Aorta (tissue), 5 donors: ENCODE data around the gene GRAMD4. TPM values are rescaled to one million over a fixed set of nuclear protein-coding genes. Genes with fewer than 3 reads are reported as not detected.
A peak's percentile ranks its signal among the peaks of the same experiment; 100 is the strongest.

Experiments
- ATAC-seq: fragments of 200-7000 bp; cut with Tn5 transposase; one replicate; pipeline ENCODE4 v1.9.1; 2022; ENCODE audit warnings: moderate library complexity; ENCODE audit not compliant: low FRiP score
- DNase-seq, 2 donors: peaks; one replicate each; pipeline ENCODE4 v3.0.0-alpha.2; 2020
- H3K27ac ChIP-seq, 2 donors: one replicate each; pipeline ENCODE4 v1.5.1; 2013; ENCODE audit warnings: low read length in 2 of 2, mild to moderate bottlenecking in 2 of 2, moderate library complexity in 2 of 2, control low read depth in 1 of 2, inconsistent platforms in 1 of 2, low read depth in 1 of 2
- H3K27me3 ChIP-seq, 2 donors: one replicate each; pipeline ENCODE4 v1.6.1; 2013; ENCODE audit warnings: control low read depth in 1 of 2, low read length in 1 of 2, mild to moderate bottlenecking in 1 of 2, moderate library complexity in 1 of 2; ENCODE audit not compliant: insufficient read depth in 2 of 2, control insufficient read depth in 1 of 2
- H3K36me3 ChIP-seq, 2 donors: one replicate each; pipeline ENCODE4 v1.6.1; 2013; ENCODE audit warnings: control low read depth in 1 of 2, low read length in 1 of 2, mild to moderate bottlenecking in 1 of 2; ENCODE audit not compliant: insufficient read depth in 2 of 2, control insufficient read depth in 1 of 2
- H3K4me1 ChIP-seq, 2 donors: one replicate each; pipeline ENCODE4 v1.6.1; 2013; ENCODE audit warnings: low read length in 2 of 2, control low read depth in 1 of 2, mild to moderate bottlenecking in 1 of 2, moderate library complexity in 1 of 2; ENCODE audit not compliant: insufficient read depth in 2 of 2, control insufficient read depth in 1 of 2
- H3K4me3 ChIP-seq, 2 donors: one replicate each; pipeline ENCODE4 v1.5.1; 2013; ENCODE audit warnings: low read length in 2 of 2, control low read depth in 1 of 2, mild to moderate bottlenecking in 1 of 2
- H3K9me3 ChIP-seq: one replicate; pipeline ENCODE4 v1.6.1; 2013; ENCODE audit warnings: mild to moderate bottlenecking, low read length; ENCODE audit not compliant: control insufficient read depth
- WGBS, 2 donors: extraction: QIAGEN DNeasy Blood & Tissue Kit; methylation state at CpG; one replicate each; pipeline ENCODE4 v1.1.7; 2013; 5-methylcytosine and 5-hydroxymethylcytosine counted together
- intact Hi-C, 2 donors: fragments of 100-400 bp; cut with DNase I; formaldehyde crosslinking; loops; one replicate each; pipeline versions ENCODE4 v1.14.2 to v1.15.0; 2022
- long read RNA-seq, 2 donors: library from polyadenylated mRNA; unstranded; transcript quantifications; one replicate each; pipeline ENCODE4 v2.0.0, GENCODE V29; 2020 to 2021
- polyA plus RNA-seq, 2 donors: library from polyadenylated mRNA; stranded (reverse); fragments of 200-250 nt; gene quantifications; one replicate each; pipeline ENCODE4 v1.2.3, GENCODE V29; 2013
- total RNA-seq, 2 donors: library from RNA; stranded (reverse); fragmentation: NEBNext Ultra II Directional; extraction: Animal tissue kit (Norgen Biotek cat#: 25700); gene quantifications; one replicate each; pipeline ENCODE4 v1.2.1, GENCODE V29; 2021
- donor health status: healthy with polysubstance abuse.
- donor health status: Bipolar disorder and iron deficiency.
- donor health status: DM: no; HTN: no; CAD: no.
- donor health status: DM: no; HTN: no; CAD: no.
- donor health status: DM: yes; HTN: yes; CAD: no.

Gene GRAMD4
- 10 to 100 TPM; 15.6 to 37.1 TPM for total RNA-seq
- polyA plus RNA-seq, result 1 to 10 TPM; 5.5 to 6.8 TPM
- long read RNA-seq, donor 1, partial matches to known transcripts, result 4 of 8 reads
- long read RNA-seq, donor 1, other reads (novel, unspliced or antisense), result 4 of 8 reads
- long read RNA-seq, donor 2, partial matches to known transcripts, result 5 of 28 reads
- long read RNA-seq, donor 2, other reads (novel, unspliced or antisense), result 23 of 28 reads

GRCh38 chr22:46619830-46620501 is at the start of gene GRAMD4:
Gene GRAMD4, plus strand, starts transcription at chr22:46620386. Its CDS starts 6,414 bp downstream, at chr22:46626800.
- ATAC-seq (peak; percentile 66), DNase-seq (peak in 1 of 2 donors; percentile 81)
- 23 to 27% methylated on average over 20 of the region's 20 CpGs for WGBS, 2 donors

GRCh38 chr22:46571642-46572250 is 48.4 kb upstream of the GRAMD4 start:
- DNase-seq, result no peak
- H3K4me3 ChIP-seq, result no peak overlapping the region

More at GRCh38 chr22:46619830-46620501, at the start of gene GRAMD4:
- Histone ChIP-seq H3K27ac (no peak within 1 kb of the TSS), H3K4me1 (no peaks in the 10 kb centered on the region), H3K4me3 (no peak within 1 kb of the TSS), H3K27me3 (no peaks in the 10 kb centered on the region), H3K9me3 (no peaks in the 10 kb centered on the region), H3K36me3 (no peaks in the 10 kb centered on the region)
- intact Hi-C loops, result no loop called here

GRCh38 chr22:46572911-46573780 is 47.0 kb upstream of the GRAMD4 start:
- intact Hi-C loops, result loop anchor here in 1 of 2 donors (10.0 kb wide), 1 partner anchor 162 kb away; the partner anchor contains the start of gene CERK
- Histone ChIP-seq H3K4me1 (no peaks in the 10 kb centered on the region), H3K36me3 (no peaks in the 10 kb centered on the region), H3K4me3 (no peak overlapping the region), H3K9me3 (no peaks in the 10 kb centered on the region), H3K27ac (no peak overlapping the region), H3K27me3 (no peaks in the 10 kb centered on the region)
- ATAC-seq (no peak), DNase-seq (peak in 1 of 2 donors; percentile 69)
- WGBS, 2 donors, result 89 to 90% methylated on average over 18 to 19 of the region's 19 CpGs

More at GRCh38 chr22:46571642-46572250, 48.4 kb upstream of the GRAMD4 start:
- intact Hi-C loops, result loop anchor here in 1 of 2 donors (10.0 kb wide), 1 partner anchor 163 kb away; the partner anchor contains the start of gene CERK
- Histone ChIP-seq H3K36me3 (no peaks in the 10 kb centered on the region), H3K4me1 (no peaks in the 10 kb centered on the region), H3K27me3 (no peaks in the 10 kb centered on the region), H3K9me3 (no peaks in the 10 kb centered on the region), H3K27ac (no peak overlapping the region)
- ATAC-seq, result no peak
- WGBS, 2 donors, result 86% methylated on average over 7 of the region's 7 CpGs

- intact Hi-C loops, result loop anchor here in 1 of 2 donors (10.0 kb wide), 1 partner anchor 161 kb away; the partner anchor contains the start of gene CERK
Measured at GRCh38 chr22:46573781-46574437, 46.3 kb upstream of the GRAMD4 start.

GRCh38 chr22:46574438-46574992 is 45.7 kb upstream of the GRAMD4 start:
- DNase-seq (peak; percentile 40 to 71), ATAC-seq (no peak)
- no peak overlapping the region for H3K4me3 ChIP-seq
- H3K9me3 ChIP-seq, result no peaks in the 10 kb centered on the region
- H3K4me1 ChIP-seq, result no peaks in the 10 kb centered on the region
- WGBS, 2 donors, result 84 to 91% methylated on average over 15 of the region's 15 CpGs
- no peaks in the 10 kb centered on the region for H3K27me3 ChIP-seq
- no peaks in the 10 kb centered on the region for H3K36me3 ChIP-seq
- intact Hi-C loops, result loop anchor here in 1 of 2 donors (10.0 kb wide), 1 partner anchor 160 kb away; the partner anchor contains the start of gene CERK
- no peak overlapping the region for H3K27ac ChIP-seq

More at GRCh38 chr22:46573781-46574437, 46.3 kb upstream of the GRAMD4 start:
- Histone ChIP-seq H3K4me1 (no peaks in the 10 kb centered on the region), H3K9me3 (no peaks in the 10 kb centered on the region), H3K27me3 (no peaks in the 10 kb centered on the region), H3K4me3 (no peak overlapping the region), H3K27ac (no peak overlapping the region), H3K36me3 (no peaks in the 10 kb centered on the region)
- DNase-seq, result peak; percentile 51 to 62
- no peak for ATAC-seq
- 88 to 91% methylated on average over 18 of the region's 18 CpGs for WGBS, 2 donors

GRCh38 chr22:46574993-46575910 is 44.9 kb upstream of the GRAMD4 start:
- Histone ChIP-seq H3K4me3 (no peak overlapping the region), H3K9me3 (no peaks in the 10 kb centered on the region), H3K4me1 (no peaks in the 10 kb centered on the region), H3K27me3 (no peaks in the 10 kb centered on the region), H3K27ac (no peak overlapping the region), H3K36me3 (no peaks in the 10 kb centered on the region)
- DNase-seq (peak; percentile 34 to 75), ATAC-seq (no peak)
- intact Hi-C loops, result loop anchor here in 1 of 2 donors (5.0 to 10.0 kb wide), 2 partner anchors 107 to 160 kb away; partner anchors contain the start of gene CERK
- 70 to 77% methylated on average over 16 to 19 of the region's 19 CpGs for WGBS, 2 donors
